Dedifferentiated amniotic fluid mesenchymal stem cell (primary cell): Measurements from ENCODE around the gene CTDSPL2.
"Not testable (repeated sequence)": the region's sequence is repeated elsewhere in the genome, so short reads cannot be mapped to it uniquely, and the experiment has no call there.

Experiments used
- DNase-seq: peaks from one replicate; pipeline ENCODE4 v3.0.0-alpha.2; 2016; ENCODE audit errors: extremely low spot score

The CTDSPL2 gene

GRCh38 chr15:44541282-44541958 is 114.0 kb downstream of the CTDSPL2 start:
- DNase-seq = peak; percentile 85

DNA sequence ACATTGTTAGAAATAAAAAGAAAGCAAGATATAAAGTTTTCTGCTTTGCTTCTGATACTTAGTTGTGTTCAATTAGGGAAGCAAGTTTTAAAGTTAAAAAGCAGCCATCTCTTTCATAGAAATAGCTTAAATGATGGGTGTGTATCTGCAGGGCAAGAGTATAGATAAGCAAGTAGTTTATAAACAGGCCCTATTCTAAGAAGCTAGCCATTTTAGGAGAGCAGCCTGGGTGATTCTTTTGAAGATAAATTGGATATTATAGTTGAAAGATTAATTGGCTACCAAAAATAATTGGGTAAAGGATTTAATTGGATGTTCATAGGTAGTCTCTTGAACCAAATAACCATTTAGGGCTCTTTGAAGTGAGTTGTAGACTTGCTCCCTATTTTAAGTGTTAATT is 115.2 kb downstream of the CTDSPL2 start:
- DNase-seq = no peak

DNA sequence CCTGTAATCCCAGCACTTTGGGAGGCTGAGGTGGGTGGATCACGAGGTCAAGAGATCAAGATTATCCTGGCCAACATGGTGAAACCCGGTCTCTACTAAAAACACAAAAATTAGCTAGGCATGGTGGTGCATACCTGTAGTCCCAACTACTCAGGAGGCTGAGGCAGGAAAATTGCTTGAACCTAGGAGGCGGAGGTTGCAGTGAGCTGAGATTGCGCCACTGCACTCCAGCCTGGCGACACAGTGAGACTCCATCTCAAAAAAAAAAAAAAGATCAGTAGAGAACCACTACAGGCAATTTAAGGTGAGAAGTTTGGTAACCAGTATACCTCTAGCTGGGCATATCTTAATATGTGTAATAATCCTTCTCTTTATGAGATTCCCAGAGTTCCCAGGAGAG is 117.3 kb downstream of the CTDSPL2 start:
- not testable (repeated sequence) for DNase-seq

- DNase-seq = peak; percentile 36
Observed at GRCh38 chr15:44545913-44546802, 118.7 kb downstream of the CTDSPL2 start.

DNA sequence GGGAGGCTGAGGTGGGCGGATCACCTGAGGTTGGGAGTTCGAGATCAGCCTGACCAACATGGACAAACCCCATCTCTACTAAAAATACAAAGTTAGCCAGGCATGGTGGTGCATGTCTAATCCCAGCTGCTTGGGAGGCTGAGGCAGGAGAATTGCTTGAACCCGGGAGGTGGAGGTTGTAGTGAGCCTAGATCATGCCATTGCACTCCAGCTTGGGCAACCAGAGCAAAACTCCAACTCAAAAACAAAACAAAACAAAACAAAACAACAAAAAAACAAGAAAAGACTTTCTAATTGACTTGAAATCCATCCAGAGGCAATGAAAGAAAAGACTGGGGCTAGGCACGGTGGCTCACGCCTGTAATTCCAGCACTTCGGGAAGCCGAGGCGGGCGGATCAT is 121.7 kb downstream of the CTDSPL2 start:
- DNase-seq = not testable (repeated sequence)

GRCh38 chr15:44550256-44550655 is 122.8 kb downstream of the CTDSPL2 start:
- peak; percentile 30 for DNase-seq

DNA sequence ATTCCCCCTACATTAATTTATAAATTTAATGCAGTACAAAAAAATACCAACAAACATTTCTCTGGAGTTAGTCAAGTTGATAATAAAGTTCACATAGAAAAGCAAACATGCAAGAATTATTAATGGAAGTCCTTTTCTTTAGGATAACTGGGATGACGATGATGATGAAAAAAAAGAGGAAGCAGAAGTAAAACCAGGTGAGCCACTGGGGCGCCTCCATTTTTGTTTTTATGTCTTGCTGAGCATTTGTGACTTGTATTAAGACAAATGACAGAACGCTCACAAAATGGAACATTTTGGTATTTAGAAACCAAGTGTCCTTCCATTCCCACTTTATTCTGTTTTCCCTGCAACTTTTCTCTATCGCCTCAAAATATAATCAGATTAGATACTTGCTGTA is 123.3 kb downstream of the CTDSPL2 start:
- DNase-seq = no peak

DNA sequence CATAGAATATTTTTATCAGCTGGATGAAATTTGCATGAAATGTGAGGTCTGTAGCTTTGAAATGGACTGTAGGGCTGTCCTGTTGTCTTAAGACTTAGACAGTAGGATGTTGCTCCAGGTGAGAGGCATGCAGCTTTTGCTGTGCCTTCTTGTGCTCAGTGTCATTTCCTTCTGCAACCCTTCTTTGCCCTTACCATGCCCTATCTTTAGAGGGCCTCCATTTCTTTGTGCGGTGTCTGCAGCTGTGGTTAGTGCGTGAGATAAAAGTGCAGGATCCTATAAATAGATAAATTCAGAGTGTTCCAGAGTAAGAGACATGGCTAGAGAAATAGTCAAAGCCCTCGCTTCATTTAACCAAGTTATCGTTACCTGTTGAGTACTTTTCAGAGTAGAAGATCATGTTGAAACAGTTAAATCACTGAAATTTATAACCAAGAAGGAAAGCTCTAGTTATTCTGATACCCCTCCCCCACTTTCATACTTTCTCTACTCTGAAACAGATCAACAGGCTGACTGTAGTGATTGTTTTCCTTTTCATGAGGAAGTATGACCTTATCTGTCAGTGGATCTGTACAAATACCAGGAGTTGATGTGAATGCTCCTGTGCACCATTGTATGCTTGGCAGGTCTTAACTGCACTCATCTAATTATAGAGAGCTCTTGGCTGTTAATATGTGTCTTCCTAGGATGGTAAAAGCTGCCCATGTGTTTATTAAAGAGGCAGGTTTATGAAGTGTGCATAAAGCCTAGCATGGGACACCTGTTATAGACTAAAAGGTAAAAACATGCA is 127.7 kb downstream of the CTDSPL2 start:
- DNase-seq = no peak

GRCh38 chr15:44560926-44561325 is 133.5 kb downstream of the CTDSPL2 start:
- DNase-seq = not testable (repeated sequence)

GRCh38 chr15:44565387-44566154 is 138.1 kb downstream of the CTDSPL2 start:
- no peak for DNase-seq

DNA sequence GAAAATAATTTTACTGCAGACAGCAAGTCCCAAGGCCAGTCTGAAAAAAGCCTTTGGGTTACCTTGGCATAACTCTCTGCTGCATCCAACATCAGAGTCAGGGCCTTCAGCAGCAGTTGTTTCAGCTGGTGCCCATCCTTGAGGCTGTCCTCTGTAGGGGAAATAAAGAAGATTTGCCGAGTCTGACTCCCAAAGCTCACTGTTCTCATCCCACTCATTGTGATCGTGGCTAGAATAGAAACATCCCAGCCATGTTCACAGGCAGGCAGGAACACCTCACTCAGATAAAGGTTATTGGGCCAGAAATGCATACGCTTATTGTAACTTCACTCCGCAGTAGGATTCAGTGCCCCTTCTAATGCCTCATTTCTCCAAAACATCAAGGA is 138.7 kb downstream of the CTDSPL2 start:
- no peak for DNase-seq

DNA sequence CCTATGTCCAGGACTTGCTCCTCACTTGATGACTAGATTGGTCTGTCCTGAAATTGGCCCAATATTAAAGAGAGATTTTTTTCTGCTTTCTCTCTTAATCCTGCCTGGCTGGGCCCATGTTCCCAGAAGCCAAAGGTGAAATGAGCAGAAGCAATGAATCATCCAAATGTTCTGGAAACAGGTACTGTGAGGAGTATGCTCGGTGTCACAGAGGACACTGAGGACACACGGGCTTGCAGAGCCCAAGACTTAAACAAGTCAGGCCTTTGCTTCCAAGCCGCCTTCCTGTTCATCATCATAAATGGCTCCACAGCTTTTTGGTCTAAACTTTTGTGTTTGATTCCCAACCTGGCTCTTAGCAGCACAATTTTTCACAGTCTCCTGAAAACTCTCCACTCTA is 140.9 kb downstream of the CTDSPL2 start:
- no peak for DNase-seq

- no peak for DNase-seq
Observed at GRCh38 chr15:44569316-44569715, 141.9 kb downstream of the CTDSPL2 start.

DNA sequence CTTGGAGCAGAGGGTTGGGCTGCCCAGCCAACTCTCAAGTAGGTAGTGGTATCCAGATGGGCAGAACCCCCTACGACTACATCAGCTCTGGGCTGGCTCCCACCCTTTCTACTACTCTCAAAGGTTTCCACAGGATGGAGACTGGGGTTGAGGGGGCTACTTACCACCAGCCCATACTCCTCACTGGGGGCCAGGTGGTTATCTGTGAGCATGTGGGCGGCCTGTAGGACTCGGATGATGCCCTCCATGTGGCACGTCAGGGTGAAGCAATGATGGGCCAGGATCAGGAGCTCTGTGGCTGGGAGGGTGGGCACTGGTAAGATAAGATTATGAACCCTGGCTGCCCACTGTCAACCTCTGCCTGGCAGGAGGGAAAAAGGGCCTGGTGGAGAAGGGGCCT is 142.9 kb downstream of the CTDSPL2 start:
- DNase-seq = no peak

GRCh38 chr15:44573386-44573785 is 146.0 kb downstream of the CTDSPL2 start:
- no peak for DNase-seq

- DNase-seq = no peak
Observed at GRCh38 chr15:44574734-44575133, 147.3 kb downstream of the CTDSPL2 start.
